GM18505 (cell line): ENCODE measurements around the gene MTOR.

Experiments
- ATAC-seq: cut with Tn5 transposase; IDR thresholded peaks from one replicate; pipeline ENCODE4 v1.9.1; 2021; ENCODE audit not compliant: unreplicated experiment
- POLR2A ChIP-seq: IDR thresholded peaks from 4 replicates; pipeline ENCODE4 v1.6.1; 2011; ENCODE audit warnings: borderline replicate concordance; ENCODE audit not compliant: insufficient read depth, insufficient read length; ENCODE audit errors: extremely low read depth

The MTOR gene

GRCh38 chr1:11150326-11150725 is 112.0 kb downstream of the MTOR start:
- no peak for ATAC-seq
- no peak for TF ChIP-seq POLR2A

GRCh38 chr1:11147197-11147770 is 115.1 kb downstream of the MTOR start:
- no peak for ATAC-seq
- TF ChIP-seq POLR2A: no peak

GRCh38 chr1:11145741-11146140 is 116.6 kb downstream of the MTOR start:
- TF ChIP-seq POLR2A: no peak

GRCh38 chr1:11144570-11145256 is 117.6 kb downstream of the MTOR start:
- ATAC-seq: no peak
- no peak for TF ChIP-seq POLR2A

More at GRCh38 chr1:11145741-11146140, 116.6 kb downstream of the MTOR start:
- no peak for ATAC-seq

- no peak for ATAC-seq
- TF ChIP-seq POLR2A: no peak
Measured at GRCh38 chr1:11143907-11144306, 118.4 kb downstream of the MTOR start.

GRCh38 chr1:11143401-11143800 is 119.0 kb downstream of the MTOR start:
- no peak for ATAC-seq
- no peak for TF ChIP-seq POLR2A

GRCh38 chr1:11142618-11143391 is 119.5 kb downstream of the MTOR start:
- ATAC-seq: no peak
- no peak for TF ChIP-seq POLR2A

GRCh38 chr1:11138952-11139351 is 123.4 kb downstream of the MTOR start:
- ATAC-seq: no peak
- TF ChIP-seq POLR2A: no peak

GRCh38 chr1:11138029-11138428 is 124.3 kb downstream of the MTOR start:
- ATAC-seq: no peak

GRCh38 chr1:11134898-11135266 is 127.5 kb downstream of the MTOR start:
- no peak for ATAC-seq

More at GRCh38 chr1:11138029-11138428, 124.3 kb downstream of the MTOR start:
- no peak for TF ChIP-seq POLR2A

GRCh38 chr1:11134251-11134897 is 128.0 kb downstream of the MTOR start:
- no peak for ATAC-seq
- TF ChIP-seq POLR2A: no peak

More at GRCh38 chr1:11134898-11135266, 127.5 kb downstream of the MTOR start:
- no peak for TF ChIP-seq POLR2A

GRCh38 chr1:11132563-11133293 is 129.6 kb downstream of the MTOR start:
- ATAC-seq: no peak
- no peak for TF ChIP-seq POLR2A

- no peak for ATAC-seq
- no peak for TF ChIP-seq POLR2A
Measured at GRCh38 chr1:11131816-11132215, 130.5 kb downstream of the MTOR start.
